IMR-90 (cell line): ENCODE data around the gene RPAIN. TPM values are rescaled to one million over a fixed set of nuclear protein-coding genes. Genes with fewer than 3 reads are reported as not detected.

Source experiments
- ATAC-seq: fragments of 200-7000 bp; cut with Tn5 transposase; 2 replicates; pipeline ENCODE4 v1.9.1; 2020; ENCODE audit warnings: low read depth, mild to moderate bottlenecking, moderate library complexity
- BruUV-seq: library from RNA; stranded (reverse); fragments of 400-500 nt; replicated peaks from 2 replicates; lab custom pipeline; 2021; lab: Mats Ljungman, UMichigan
- CTCF ChIA-PET: fragments of 300-600 bp; formaldehyde crosslinking; extraction: SDS; loops from one replicate; lab custom pipeline; 2021; ENCODE audit warnings: antibody characterized with exemption; lab: Yijun Ruan, JAX
- POLR2A ChIA-PET: fragments of 300-600 bp; sonication (Branson Sonifier 250); formaldehyde crosslinking; loops from one replicate; lab custom pipeline; 2022; ENCODE audit warnings: antibody characterized with exemption; ENCODE audit not compliant: unreplicated experiment; lab: Charles Lee
- DNase-seq: peaks from one replicate; pipeline ENCODE4 v3.0.0; 2013
- H2AFZ ChIP-seq: replicated peaks from 2 replicates; pipeline ENCODE3; 2013; ENCODE audit warnings: low read length, mild to moderate bottlenecking; ENCODE audit not compliant: poor library complexity
- H2AK5ac ChIP-seq: 2 replicates; pipeline ENCODE4 v1.6.1; 2013; ENCODE audit warnings: low read depth, low read length, inconsistent platforms
- H2AK9ac ChIP-seq: replicated peaks from 2 replicates; pipeline ENCODE3; 2013; ENCODE audit warnings: mild to moderate bottlenecking, low read depth, low read length, moderate library complexity; ENCODE audit not compliant: poor library complexity
- H2BK120ac ChIP-seq: 2 replicates; pipeline ENCODE4 v1.6.1; 2013; ENCODE audit warnings: low read depth, low read length, inconsistent platforms
- H2BK15ac ChIP-seq: 3 replicates; pipeline ENCODE4 v1.6.1; 2013; ENCODE audit warnings: low read depth, low read length, inconsistent platforms
- H2BK20ac ChIP-seq: 2 replicates; pipeline ENCODE4 v1.6.1; 2013; ENCODE audit warnings: low read depth, mild to moderate bottlenecking, inconsistent platforms, low read length, moderate library complexity
- H2BK5ac ChIP-seq: 2 replicates; pipeline ENCODE4 v1.6.1; 2013; ENCODE audit warnings: mild to moderate bottlenecking, low read depth, low read length, inconsistent platforms; ENCODE audit not compliant: poor library complexity, severe bottlenecking
- H3K14ac ChIP-seq: replicated peaks from 2 replicates; pipeline ENCODE4 v1.6.1; 2013; ENCODE audit warnings: low read depth, low read length, inconsistent platforms
- H3K18ac ChIP-seq: 2 replicates; pipeline ENCODE4 v1.6.1; 2013; ENCODE audit warnings: low read depth, low read length, control low read depth
- H3K23ac ChIP-seq: 2 replicates; pipeline ENCODE4 v1.6.1; 2013; ENCODE audit warnings: low read depth, low read length, inconsistent platforms
- H3K27ac ChIP-seq: 2 replicates; pipeline ENCODE4 v1.5.1; 2013; ENCODE audit warnings: mild to moderate bottlenecking, control low read depth, low read length; ENCODE audit not compliant: insufficient read depth
- H3K27me3 ChIP-seq: 2 replicates; pipeline ENCODE4 v1.6.1; 2013; ENCODE audit warnings: low read length; ENCODE audit not compliant: control insufficient read depth, insufficient read depth
- H3K36me3 ChIP-seq: 2 replicates; pipeline ENCODE4 v1.6.1; 2013; ENCODE audit warnings: low read length, mixed read lengths; ENCODE audit not compliant: control insufficient read depth, insufficient read depth
- H3K4ac ChIP-seq: 2 replicates; pipeline ENCODE4 v1.6.1; 2013; ENCODE audit warnings: low read depth, low read length, inconsistent platforms
- H3K4me1 ChIP-seq: 2 replicates; pipeline ENCODE4 v1.6.1; 2013; ENCODE audit warnings: low read length, mixed read lengths; ENCODE audit not compliant: control insufficient read depth, insufficient read depth
- H3K4me2 ChIP-seq: 2 replicates; pipeline ENCODE4 v1.6.1; 2013; ENCODE audit warnings: low read depth, mild to moderate bottlenecking, control low read depth, low read length, moderate library complexity
- H3K4me3 ChIP-seq: 2 replicates; pipeline ENCODE4 v1.5.1; 2013; ENCODE audit warnings: low read depth, mild to moderate bottlenecking, control low read depth, low read length, moderate library complexity; ENCODE audit not compliant: insufficient read depth
- H3K56ac ChIP-seq: 2 replicates; pipeline ENCODE4 v1.6.1; 2013; ENCODE audit warnings: low read length, inconsistent platforms; ENCODE audit not compliant: insufficient read depth; ENCODE audit errors: extremely low read depth
- H3K79me1 ChIP-seq, 2 experiments: 2 replicates each; pipeline ENCODE4 v1.6.1; 2013; ENCODE audit warnings: low read length in 2 of 2, inconsistent platforms in 1 of 2, low read depth in 1 of 2
- H3K9ac ChIP-seq: 2 replicates; pipeline ENCODE4 v1.6.1; 2013; ENCODE audit warnings: low read depth, low read length, control low read depth
- H3K9me1 ChIP-seq: 2 replicates; pipeline ENCODE4 v1.6.1; 2013; ENCODE audit warnings: low read length, inconsistent platforms; ENCODE audit not compliant: insufficient read depth
- H3K9me3 ChIP-seq: 2 replicates; pipeline ENCODE4 v1.6.1; 2013; ENCODE audit warnings: low read length; ENCODE audit not compliant: control insufficient read depth, insufficient read depth
- H4K20me1 ChIP-seq: 2 replicates; pipeline ENCODE4 v1.6.1; 2013; ENCODE audit warnings: low read length, inconsistent platforms; ENCODE audit not compliant: insufficient read depth
- H4K5ac ChIP-seq: 2 replicates; pipeline ENCODE4 v1.6.1; 2013; ENCODE audit warnings: mild to moderate bottlenecking, low read depth, low read length, control low read depth
- H4K8ac ChIP-seq, 2 experiments: 2 replicates each; pipeline ENCODE4 v1.6.1; 2013; ENCODE audit warnings: low read depth in 2 of 2, low read length in 2 of 2, control low read depth in 1 of 2, inconsistent platforms in 1 of 2
- H4K91ac ChIP-seq: 2 replicates; pipeline ENCODE4 v1.6.1; 2013; ENCODE audit warnings: low read depth, low read length, inconsistent platforms; ENCODE audit not compliant: insufficient read depth
- BHLHE40 ChIP-seq: fragments of 150-350 bp; IDR thresholded peaks from 2 replicates; pipeline ENCODE4 v1.6.1; 2016; ENCODE audit warnings: mild to moderate bottlenecking, low read depth, low read length
- CEBPB ChIP-seq: IDR thresholded peaks from 2 replicates; pipeline ENCODE4 v1.6.1; 2012; ENCODE audit warnings: low read depth, low read length, improper control_type of control experiment
- CHD1 ChIP-seq: IDR thresholded peaks from 2 replicates; pipeline ENCODE4 v1.6.1; 2012; ENCODE audit warnings: low read depth, low read length, improper control_type of control experiment
- CTCF ChIP-seq: conservative IDR thresholded peaks from 2 replicates; pipeline ENCODE4 v1.5.1; 2012; ENCODE audit warnings: mild to moderate bottlenecking, low read depth, low read length, improper control_type of control experiment
- ELK1 ChIP-seq: fragments of 150-350 bp; IDR thresholded peaks from 2 replicates; pipeline ENCODE4 v1.6.1; 2016; ENCODE audit warnings: low read depth, mild to moderate bottlenecking, low read length, moderate library complexity, borderline replicate concordance
- FOS ChIP-seq: fragments of 150-350 bp; IDR thresholded peaks from 2 replicates; pipeline ENCODE4 v1.6.1; 2016; ENCODE audit warnings: low read depth, low read length
- MAFK ChIP-seq: IDR thresholded peaks from 2 replicates; pipeline ENCODE4 v1.6.1; 2012; ENCODE audit warnings: low read depth, low read length, improper control_type of control experiment
- MAZ ChIP-seq: IDR thresholded peaks from 2 replicates; pipeline ENCODE4 v1.6.1; 2012; ENCODE audit warnings: low read depth, mild to moderate bottlenecking, low read length, improper control_type of control experiment, moderate library complexity, borderline replicate concordance
- NFE2L2 ChIP-seq: fragments of 150-350 bp; IDR thresholded peaks from 2 replicates; pipeline ENCODE4 v1.6.1; 2016; ENCODE audit warnings: low read depth, mild to moderate bottlenecking, low read length
- POLR2A ChIP-seq: IDR thresholded peaks from 2 replicates; pipeline ENCODE4 v1.6.1; 2012; ENCODE audit warnings: mild to moderate bottlenecking, low read depth, low read length
- RAD21 ChIP-seq: IDR thresholded peaks from 2 replicates; pipeline ENCODE4 v1.6.1; 2012; ENCODE audit warnings: low read length, improper control_type of control experiment
- RCOR1 ChIP-seq: IDR thresholded peaks from 2 replicates; pipeline ENCODE4 v1.6.1; 2012; ENCODE audit warnings: mild to moderate bottlenecking, low read length, improper control_type of control experiment; ENCODE audit not compliant: insufficient replicate concordance
- RFX5 ChIP-seq: IDR thresholded peaks from 2 replicates; pipeline ENCODE4 v1.8.0; 2012; ENCODE audit warnings: low read depth, mild to moderate bottlenecking, low read length, moderate library complexity
- SMC3 ChIP-seq: fragments of 150-350 bp; IDR thresholded peaks from 2 replicates; pipeline ENCODE4 v1.6.1; 2016; ENCODE audit warnings: low read depth, mild to moderate bottlenecking, antibody characterized with exemption, low read length, moderate library complexity
- USF2 ChIP-seq: fragments of 150-350 bp; IDR thresholded peaks from 2 replicates; pipeline ENCODE4 v1.6.1; 2017; ENCODE audit warnings: mild to moderate bottlenecking, antibody characterized with exemption, low read length, low read depth
- WGBS, 2 experiments: methylation state at CpG; one replicate each; pipeline versions ENCODE4 v1.1.5 to v1.1.7; 2013; ENCODE audit warnings: missing lambda C conversion rate in 2 of 2; ENCODE audit not compliant: insufficient read length in 1 of 2; ENCODE audit errors: extremely low coverage in 2 of 2; 5-methylcytosine and 5-hydroxymethylcytosine counted together
- dilution Hi-C: fragments of 300-500 bp; cut with HindIII; formaldehyde crosslinking; loops from one replicate; pipeline ENCODE4 v1.14.3; 2018; ENCODE audit warnings: low sequenced_read_pairs; ENCODE audit not compliant: unreplicated experiment
- in situ Hi-C: fragments of 300-500 bp; cut with MboI; formaldehyde crosslinking; loops from 3 replicates; pipeline ENCODE4 v1.14.3; 2019; ENCODE audit warnings: low sequenced_read_pairs, inconsistent platforms, mixed read lengths
- intact Hi-C: fragments of 100-400 bp; cut with micrococcal nuclease; formaldehyde crosslinking; loops from 2 replicates; pipeline ENCODE4 v1.10.0; 2022
- polyA plus RNA-seq, 3 experiments: library from polyadenylated mRNA; depleted of rRNA; stranded (reverse); fragments of >200 nt; gene quantifications; 2 replicates each; pipeline ENCODE4 v1.2.3, GENCODE V29; 2012; ENCODE audit warnings: low replicate concordance in 1 of 3
- total RNA-seq: library from RNA; depleted of rRNA; stranded (reverse); fragments of >200 nt; gene quantifications from 2 replicates; pipeline ENCODE4 v1.2.3, GENCODE V29; 2012

The RPAIN gene
- total and polyA plus RNA-seq, 2 of the 4 experiments (the other 2 are of a cell fraction), result 28.7 to 34.9 TPM

GRCh38 chr17:5464717-5465507 lies 44.9 kb downstream of the RPAIN start:
- Histone ChIP-seq H2BK120ac (no peak overlapping the region), H3K14ac (no peak overlapping the region), H2BK20ac (no peak overlapping the region), H3K18ac (no peak overlapping the region), H3K27me3 (no peaks in the 10 kb centered on the region), H3K56ac (no peak overlapping the region), H3K9me3 (no peaks in the 10 kb centered on the region), H4K5ac (no peak overlapping the region), H2BK5ac (no peak overlapping the region), H4K20me1 (peaks cover 21% of the 10 kb centered on the region), H3K4me3 (no peak overlapping the region), H4K8ac (no peak overlapping the region), H2AFZ (no peak overlapping the region), H3K36me3 (peaks cover 13% of the 10 kb centered on the region), H3K23ac (peak overlapping the region; percentile 16; the same call in 1 of the 2 replicates), H4K91ac (no peak overlapping the region), H2AK9ac (no peak overlapping the region), H3K4ac (no peak overlapping the region), H3K9me1 (peaks cover 5% of the 10 kb centered on the region; the same call in 1 of the 2 replicates), H3K4me1 (no peaks in the 10 kb centered on the region), H3K4me2 (no peak overlapping the region), H2BK15ac (no peak overlapping the region), H3K9ac (no peak overlapping the region), H3K27ac (no peak overlapping the region), H3K79me1 (peaks cover 13 to 61% of the 10 kb centered on the region in 2 experiments; a peak in 3 of 4 replicates), H2AK5ac (no peak overlapping the region)
- DNase-seq (no peak), ATAC-seq (no peak)
- ChIA-PET CTCF (no interaction called here), POLR2A (no interaction called here)
- intact Hi-C loops (no loop called here), in situ Hi-C loops (no loop called here), dilution Hi-C loops (no loop called here)
- 96% methylated on average over 4 of the region's 10 CpGs; no CpG with 5 or more reads in 1 of the 2 experiments for WGBS, 2 experiments
- BruUV-seq, result no TSS peak
- no peak for TF ChIP-seq USF2
- TF ChIP-seq NFE2L2, result no peak
- TF ChIP-seq MAZ, result no peak
- TF ChIP-seq CHD1, result no peak
- TF ChIP-seq POLR2A, result no peak
- no peak for TF ChIP-seq ELK1
- TF ChIP-seq CTCF, result no peak
- no peak for TF ChIP-seq SMC3
- TF ChIP-seq RFX5, result no peak
- no peak for TF ChIP-seq CEBPB
- TF ChIP-seq RAD21, result no peak
- TF ChIP-seq BHLHE40, result no peak
- TF ChIP-seq RCOR1, result no peak
- no peak for TF ChIP-seq FOS
- no peak for TF ChIP-seq MAFK
